Thoracic aorta (tissue), 2 donors: Measurements from ENCODE around the gene CHP2. TPM values are rescaled to one million over a fixed set of nuclear protein-coding genes. Genes with fewer than 3 reads are reported as not detected.
"Not testable (repeated sequence)": the region's sequence is repeated elsewhere in the genome, so short reads cannot be mapped to it uniquely, and the experiment has no call there.

Source experiments
- ATAC-seq: fragments of 150-250 bp; one replicate; pipeline ENCODE4 v1.8.0; 2017; ENCODE audit warnings: low read depth; ENCODE audit not compliant: insufficient number of reproducible peaks, low FRiP score
- DNase-seq: peaks from one replicate; pipeline ENCODE4 v3.0.0-alpha.2; 2020; ENCODE audit warnings: low spot score
- H3K27ac ChIP-seq, 2 donors: fragments of 200-600 bp; sonication (generic); 1 replicate in 1 of 2; 2 replicates in 1 of 2; pipeline ENCODE4 v1.5.1; 2016; ENCODE audit warnings: mild to moderate bottlenecking in 2 of 2, moderate library complexity in 2 of 2
- H3K27me3 ChIP-seq: fragments of 200-600 bp; sonication (generic); replicated peaks from 2 replicates; pipeline ENCODE4 v1.6.0; 2016; ENCODE audit warnings: mild to moderate bottlenecking; ENCODE audit not compliant: insufficient read depth
- H3K36me3 ChIP-seq: fragments of 200-600 bp; sonication (generic); one replicate; pipeline ENCODE4 v1.5.1; 2016
- H3K4me1 ChIP-seq, 2 donors: fragments of 200-600 bp; sonication (generic); 1 replicate in 1 of 2; 2 replicates in 1 of 2; pipeline versions ENCODE4 v1.5.1 to v1.6.0; 2016; ENCODE audit warnings: low read depth in 2 of 2, mild to moderate bottlenecking in 1 of 2; ENCODE audit not compliant: control insufficient read depth in 1 of 2
- H3K4me3 ChIP-seq: fragments of 200-600 bp; sonication (generic); 2 replicates; pipeline ENCODE4 v1.5.1; 2016; ENCODE audit warnings: mild to moderate bottlenecking
- H3K9me3 ChIP-seq: fragments of 200-600 bp; sonication (generic); 2 replicates; pipeline ENCODE4 v1.5.1; 2016
- total RNA-seq, 2 donors: library from RNA; depleted of rRNA; stranded (reverse); fragments of >200 nt; gene quantifications; one replicate each; pipeline versions ENCODE4 v1.1.0 to v1.2.3, GENCODE V29; 2016
- TF ChIP-seq, protein P1 (sequence below): fragments of 200-600 bp; sonication (generic); IDR thresholded peaks from one replicate; pipeline ENCODE4 v1.5.1; 2019; ENCODE audit warnings: antibody characterized with exemption

CHP2 gene
- total RNA-seq, 2 donors from 2014 or later, result not detected

GRCh38 chr16:23710504-23710903, 44.3 kb upstream of the CHP2 start:
- no peak for DNase-seq
- no peak overlapping the region for H3K4me3 ChIP-seq
- TF ChIP-seq, protein P1, sequence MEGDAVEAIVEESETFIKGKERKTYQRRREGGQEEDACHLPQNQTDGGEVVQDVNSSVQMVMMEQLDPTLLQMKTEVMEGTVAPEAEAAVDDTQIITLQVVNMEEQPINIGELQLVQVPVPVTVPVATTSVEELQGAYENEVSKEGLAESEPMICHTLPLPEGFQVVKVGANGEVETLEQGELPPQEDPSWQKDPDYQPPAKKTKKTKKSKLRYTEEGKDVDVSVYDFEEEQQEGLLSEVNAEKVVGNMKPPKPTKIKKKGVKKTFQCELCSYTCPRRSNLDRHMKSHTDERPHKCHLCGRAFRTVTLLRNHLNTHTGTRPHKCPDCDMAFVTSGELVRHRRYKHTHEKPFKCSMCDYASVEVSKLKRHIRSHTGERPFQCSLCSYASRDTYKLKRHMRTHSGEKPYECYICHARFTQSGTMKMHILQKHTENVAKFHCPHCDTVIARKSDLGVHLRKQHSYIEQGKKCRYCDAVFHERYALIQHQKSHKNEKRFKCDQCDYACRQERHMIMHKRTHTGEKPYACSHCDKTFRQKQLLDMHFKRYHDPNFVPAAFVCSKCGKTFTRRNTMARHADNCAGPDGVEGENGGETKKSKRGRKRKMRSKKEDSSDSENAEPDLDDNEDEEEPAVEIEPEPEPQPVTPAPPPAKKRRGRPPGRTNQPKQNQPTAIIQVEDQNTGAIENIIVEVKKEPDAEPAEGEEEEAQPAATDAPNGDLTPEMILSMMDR, result no peak
- no peaks in the 10 kb centered on the region for H3K36me3 ChIP-seq
- H3K27ac ChIP-seq, result no peak overlapping the region
- peaks cover 8% of the 10 kb centered on the region for H3K9me3 ChIP-seq
- H3K27me3 ChIP-seq, result peaks cover under 1% of the 10 kb centered on the region
- no peaks in the 10 kb centered on the region for H3K4me1 ChIP-seq
- no peak for ATAC-seq

DNA sequence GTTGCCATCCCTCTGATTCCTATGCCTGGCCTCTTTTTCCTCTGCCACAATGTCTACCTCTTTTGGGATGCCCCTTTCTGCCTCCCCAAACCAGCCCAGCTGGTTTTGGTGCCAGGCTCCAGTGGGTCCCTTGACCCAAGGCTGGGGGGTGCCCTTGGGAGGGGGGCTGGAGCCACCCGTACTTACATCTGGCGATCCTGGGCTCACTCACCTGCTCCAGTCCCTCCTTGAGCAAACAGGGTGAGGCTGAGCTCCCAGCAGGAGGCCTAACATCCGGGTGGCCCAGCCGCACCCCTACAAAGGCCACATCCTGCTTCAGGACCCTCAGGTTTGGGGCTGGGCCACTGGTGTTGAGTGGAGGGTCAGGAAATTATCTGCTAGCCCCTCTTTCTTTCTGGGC, 43.0 kb upstream of the CHP2 start:
- H3K27me3 ChIP-seq, result peaks cover 4% of the 10 kb centered on the region
- no peak overlapping the region for H3K4me3 ChIP-seq
- no peak overlapping the region for H3K27ac ChIP-seq
- ATAC-seq (no peak), DNase-seq (no peak)
- H3K36me3 ChIP-seq, result no peaks in the 10 kb centered on the region
- peaks cover 8% of the 10 kb centered on the region for H3K9me3 ChIP-seq
- no peaks in the 10 kb centered on the region for H3K4me1 ChIP-seq
- TF ChIP-seq, protein P1, result no peak

DNA sequence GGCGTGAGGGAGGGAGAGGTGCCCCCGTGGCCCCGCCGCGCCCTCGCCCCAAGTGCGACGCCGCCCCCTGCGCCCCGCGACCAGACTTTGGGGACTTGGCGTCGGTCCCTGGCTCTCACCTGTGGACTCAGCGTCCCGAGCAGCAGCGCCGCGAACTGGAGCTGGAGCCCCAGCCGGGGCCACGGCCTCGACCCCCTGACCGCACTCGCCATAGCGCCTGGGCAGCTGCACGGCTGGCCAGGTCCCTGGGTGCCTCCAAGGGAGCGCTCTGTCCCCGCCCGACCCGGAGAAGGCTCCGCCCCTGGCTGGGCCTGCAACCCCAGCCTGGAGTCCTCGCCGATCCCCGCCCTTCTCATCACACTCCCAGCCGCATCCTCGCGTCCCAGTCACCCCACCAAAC, 41.9 kb upstream of the CHP2 start, which contains the start of gene ERN2:
ERN2 (minus strand) TSS at position 247 of the 400 bp plus-strand sequence; CDS start at position 212, 35 bp downstream.
- TF ChIP-seq, protein P1, result no peak
- H3K27ac ChIP-seq, result no peak within 1 kb of the TSS
- ATAC-seq, result no peak
- H3K4me1 ChIP-seq, result no peaks in the 10 kb centered on the region
- no peak for DNase-seq
- H3K9me3 ChIP-seq, result peaks cover 8% of the 10 kb centered on the region
- H3K4me3 ChIP-seq, result no peak within 1 kb of the TSS
- H3K27me3 ChIP-seq, result peaks cover 4% of the 10 kb centered on the region
- no peaks in the 10 kb centered on the region for H3K36me3 ChIP-seq

DNA sequence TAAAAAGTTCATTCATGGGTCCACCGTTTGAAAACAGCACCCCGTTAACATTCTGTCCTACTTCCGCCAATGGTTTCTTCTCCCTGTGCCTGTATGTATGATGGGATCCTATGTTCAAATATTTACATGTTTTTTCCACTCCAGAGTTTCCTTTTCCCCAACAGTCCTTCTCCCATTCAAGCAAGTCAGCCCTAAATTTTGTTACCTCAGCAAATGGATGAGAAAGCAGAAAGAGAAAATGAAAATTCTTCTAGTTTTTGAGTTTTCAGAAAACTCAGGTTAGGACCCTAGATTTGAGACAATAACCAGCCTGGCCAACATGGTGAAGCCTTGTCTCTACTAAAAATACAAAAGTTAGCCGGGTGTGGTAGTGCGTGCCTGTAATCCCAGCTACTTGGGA, 38.3 kb upstream of the CHP2 start:
- ATAC-seq (no peak), DNase-seq (no peak)
- Histone ChIP-seq H3K27ac (no peak overlapping the region), H3K4me1 (no peaks in the 10 kb centered on the region), H3K36me3 (no peaks in the 10 kb centered on the region), H3K4me3 (no peak overlapping the region), H3K27me3 (peaks cover 4% of the 10 kb centered on the region), H3K9me3 (no peaks in the 10 kb centered on the region)
- TF ChIP-seq, protein P1, result no peak

- DNase-seq, H3K4me3 ChIP-seq, H3K4me1 ChIP-seq, H3K36me3 ChIP-seq, H3K27ac ChIP-seq, H3K9me3 ChIP-seq, H3K27me3 ChIP-seq, ATAC-seq: not testable (repeated sequence)
Measured at GRCh38 chr16:23722613-23723240, 32.1 kb upstream of the CHP2 start.
